Stimulated activated memory B cell treated with anti-CD40 and anti-IgM and Interleukin-4, amounts not matched to agents 10 μg/mL and 1 μg/mL and 100 μg/mL, for 72 hours (primary cell): ENCODE measurements around the gene ELAPOR2.
A peak's percentile ranks its signal among the peaks of the same experiment; 100 is the strongest.
"Not testable (repeated sequence)": the region's sequence is repeated elsewhere in the genome, so short reads cannot be mapped to it uniquely, and the experiment has no call there.

Experiments
- ATAC-seq: fragments of 150-1000 bp; cut with Tn5 transposase; 2 replicates; pipeline ENCODE4 v1.10.0; 2021
- H3K27ac Mint-ChIP-seq: one replicate; pipeline ENCODE4 v1.8.0; 2022; ENCODE audit warnings: mild to moderate bottlenecking, mixed read lengths
- H3K27me3 Mint-ChIP-seq: one replicate; pipeline ENCODE4 v1.8.0; 2022; ENCODE audit warnings: mixed read lengths
- H3K36me3 Mint-ChIP-seq: one replicate; pipeline ENCODE4 v1.8.0; 2022; ENCODE audit warnings: mixed read lengths
- H3K4me1 Mint-ChIP-seq: one replicate; pipeline ENCODE4 v1.8.0; 2022; ENCODE audit warnings: mixed read lengths
- H3K4me3 Mint-ChIP-seq: one replicate; pipeline ENCODE4 v1.8.0; 2022; ENCODE audit warnings: mild to moderate bottlenecking, moderate library complexity, mixed read lengths
- H3K9me3 Mint-ChIP-seq: one replicate; pipeline ENCODE4 v1.8.0; 2022; ENCODE audit warnings: mixed read lengths

ELAPOR2 gene, protein sequence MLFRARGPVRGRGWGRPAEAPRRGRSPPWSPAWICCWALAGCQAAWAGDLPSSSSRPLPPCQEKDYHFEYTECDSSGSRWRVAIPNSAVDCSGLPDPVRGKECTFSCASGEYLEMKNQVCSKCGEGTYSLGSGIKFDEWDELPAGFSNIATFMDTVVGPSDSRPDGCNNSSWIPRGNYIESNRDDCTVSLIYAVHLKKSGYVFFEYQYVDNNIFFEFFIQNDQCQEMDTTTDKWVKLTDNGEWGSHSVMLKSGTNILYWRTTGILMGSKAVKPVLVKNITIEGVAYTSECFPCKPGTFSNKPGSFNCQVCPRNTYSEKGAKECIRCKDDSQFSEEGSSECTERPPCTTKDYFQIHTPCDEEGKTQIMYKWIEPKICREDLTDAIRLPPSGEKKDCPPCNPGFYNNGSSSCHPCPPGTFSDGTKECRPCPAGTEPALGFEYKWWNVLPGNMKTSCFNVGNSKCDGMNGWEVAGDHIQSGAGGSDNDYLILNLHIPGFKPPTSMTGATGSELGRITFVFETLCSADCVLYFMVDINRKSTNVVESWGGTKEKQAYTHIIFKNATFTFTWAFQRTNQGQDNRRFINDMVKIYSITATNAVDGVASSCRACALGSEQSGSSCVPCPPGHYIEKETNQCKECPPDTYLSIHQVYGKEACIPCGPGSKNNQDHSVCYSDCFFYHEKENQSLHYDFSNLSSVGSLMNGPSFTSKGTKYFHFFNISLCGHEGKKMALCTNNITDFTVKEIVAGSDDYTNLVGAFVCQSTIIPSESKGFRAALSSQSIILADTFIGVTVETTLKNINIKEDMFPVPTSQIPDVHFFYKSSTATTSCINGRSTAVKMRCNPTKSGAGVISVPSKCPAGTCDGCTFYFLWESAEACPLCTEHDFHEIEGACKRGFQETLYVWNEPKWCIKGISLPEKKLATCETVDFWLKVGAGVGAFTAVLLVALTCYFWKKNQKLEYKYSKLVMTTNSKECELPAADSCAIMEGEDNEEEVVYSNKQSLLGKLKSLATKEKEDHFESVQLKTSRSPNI

DNA sequence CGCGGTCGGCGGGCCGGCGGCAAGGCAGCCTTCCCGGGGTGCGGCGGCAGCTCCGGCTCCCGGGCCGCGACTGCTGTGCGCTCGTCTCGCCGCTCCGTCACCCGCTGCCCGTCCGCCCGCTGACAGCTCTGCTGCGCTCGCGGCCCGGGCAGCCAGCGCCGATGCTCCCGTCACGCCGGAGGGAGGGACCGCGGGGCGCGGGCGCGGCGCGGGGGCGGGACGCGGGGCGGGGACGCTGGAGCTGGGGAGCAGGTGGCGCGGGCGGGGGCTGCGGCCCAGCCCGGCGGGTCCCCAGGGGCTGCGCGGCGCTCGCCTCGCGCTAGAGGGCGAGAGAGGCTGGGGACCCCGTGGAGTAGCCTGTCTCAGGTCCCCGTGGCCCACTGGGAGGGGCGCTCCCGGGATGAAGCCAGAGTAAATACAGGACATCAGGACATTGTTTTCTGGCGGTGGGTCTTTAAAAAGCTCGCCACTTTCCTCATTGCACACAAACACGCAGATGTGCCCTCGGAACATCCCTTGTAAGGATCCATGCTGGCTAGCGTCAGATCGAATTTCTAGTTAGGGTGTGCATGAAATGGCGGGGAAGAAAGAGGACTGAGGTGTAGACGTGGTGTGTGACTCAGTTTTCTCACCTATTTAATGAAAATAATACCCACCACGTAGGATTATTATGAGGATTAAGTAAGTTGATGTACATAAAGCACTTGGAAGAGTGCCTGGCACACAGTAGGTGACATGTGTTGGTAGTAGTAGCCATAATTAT, at the start of gene ELAPOR2:
Gene ELAPOR2 (minus strand): TSS at position 130 of the 763 bp plus-strand sequence. CDS start 141 bp downstream, outside the sequence.
- Mint-ChIP-seq H3K9me3 (no peaks in the 10 kb centered on the region), H3K36me3 (no peaks in the 10 kb centered on the region), H3K27ac (peak within 1 kb of the TSS; percentile 85), H3K4me3 (peak within 1 kb of the TSS; percentile 85), H3K27me3 (no peaks in the 10 kb centered on the region), H3K4me1 (peaks cover 16% of the 10 kb centered on the region)
- peak; percentile 97 for ATAC-seq

GRCh38 chr7:87107949-87108776, 48.7 kb upstream of the ELAPOR2 start:
- H3K4me3 Mint-ChIP-seq = no peak overlapping the region
- H3K27me3 Mint-ChIP-seq = peaks cover 16% of the 10 kb centered on the region
- no peaks in the 10 kb centered on the region for H3K9me3 Mint-ChIP-seq
- no peak for ATAC-seq
- no peaks in the 10 kb centered on the region for H3K36me3 Mint-ChIP-seq
- H3K4me1 Mint-ChIP-seq = no peaks in the 10 kb centered on the region
- no peak overlapping the region for H3K27ac Mint-ChIP-seq

- Mint-ChIP-seq H3K27ac (no peak overlapping the region), H3K4me1 (no peaks in the 10 kb centered on the region), H3K27me3 (peaks cover 16% of the 10 kb centered on the region), H3K36me3 (no peaks in the 10 kb centered on the region), H3K4me3 (no peak overlapping the region), H3K9me3 (no peaks in the 10 kb centered on the region)
- no peak for ATAC-seq
Observed at GRCh38 chr7:87106974-87107612, 47.6 kb upstream of the ELAPOR2 start.

DNA sequence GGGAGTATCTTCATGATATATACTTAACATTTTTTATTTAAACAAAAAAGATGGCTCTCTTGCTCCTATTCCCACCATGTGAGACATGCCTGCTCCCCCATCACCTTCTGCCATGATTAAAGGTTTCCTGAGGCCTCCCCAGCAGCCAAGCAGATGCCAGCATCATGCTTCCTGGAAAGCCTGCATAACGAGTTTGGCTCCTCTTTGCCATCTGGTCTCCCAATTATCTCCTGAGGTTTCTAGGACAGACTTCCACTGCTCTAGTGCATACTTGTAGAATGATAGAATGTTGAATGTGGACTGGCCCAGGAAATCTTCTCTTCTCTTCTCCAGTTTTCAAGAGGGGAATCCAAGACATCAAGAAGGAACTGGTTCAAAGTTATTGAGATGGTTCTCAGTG, 45.9 kb upstream of the ELAPOR2 start:
- ATAC-seq = no peak
- H3K4me1 Mint-ChIP-seq = no peaks in the 10 kb centered on the region
- H3K9me3 Mint-ChIP-seq = no peaks in the 10 kb centered on the region
- peaks cover 16% of the 10 kb centered on the region for H3K27me3 Mint-ChIP-seq
- no peak overlapping the region for H3K27ac Mint-ChIP-seq
- no peaks in the 10 kb centered on the region for H3K36me3 Mint-ChIP-seq
- no peak overlapping the region for H3K4me3 Mint-ChIP-seq

DNA sequence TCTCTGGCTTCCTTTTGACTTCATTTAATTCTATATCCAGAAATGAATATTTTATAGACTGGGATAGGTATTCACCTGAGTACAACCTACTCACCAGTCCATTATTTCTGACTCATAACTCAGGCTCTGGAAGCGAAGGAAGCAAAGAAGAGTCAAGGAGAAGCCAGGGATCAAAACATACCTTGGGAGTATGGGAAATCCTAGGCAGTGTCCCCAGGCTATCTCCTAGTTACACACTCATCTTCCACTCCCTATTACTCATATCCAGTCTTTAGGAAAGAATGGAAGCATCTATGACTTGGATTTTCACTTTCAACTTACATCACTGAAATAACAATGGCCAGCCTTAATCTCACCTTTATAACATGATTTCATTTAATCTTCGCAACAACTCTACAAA, 40.9 kb upstream of the ELAPOR2 start:
- no peaks in the 10 kb centered on the region for H3K4me1 Mint-ChIP-seq
- H3K36me3 Mint-ChIP-seq = no peaks in the 10 kb centered on the region
- ATAC-seq = peak; percentile 12
- no peaks in the 10 kb centered on the region for H3K9me3 Mint-ChIP-seq
- no peak overlapping the region for H3K27ac Mint-ChIP-seq
- no peaks in the 10 kb centered on the region for H3K27me3 Mint-ChIP-seq
- no peak overlapping the region for H3K4me3 Mint-ChIP-seq

- H3K36me3 Mint-ChIP-seq, H3K4me3 Mint-ChIP-seq, H3K4me1 Mint-ChIP-seq, H3K27ac Mint-ChIP-seq, H3K9me3 Mint-ChIP-seq, H3K27me3 Mint-ChIP-seq, ATAC-seq: not testable (repeated sequence)
Observed at GRCh38 chr7:87097375-87097774, 37.9 kb upstream of the ELAPOR2 start.

DNA sequence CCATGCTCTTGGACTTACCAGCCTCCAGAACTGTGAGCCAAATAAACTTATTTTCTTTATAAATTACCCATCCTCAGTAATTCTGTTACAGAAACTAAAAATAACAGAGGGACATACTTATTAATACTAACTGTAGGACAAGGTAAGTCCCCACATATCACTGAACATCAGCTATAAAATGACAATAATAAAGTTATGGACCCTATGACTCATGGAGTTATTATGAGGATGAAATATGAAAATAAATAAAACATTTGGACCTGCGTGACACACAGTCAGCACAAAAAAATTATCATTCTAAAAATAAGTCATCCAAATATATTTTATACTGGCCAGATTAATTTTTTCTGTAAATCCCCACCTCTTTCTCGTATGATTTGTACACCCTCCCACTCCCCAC, 34.9 kb upstream of the ELAPOR2 start:
- Mint-ChIP-seq H3K9me3 (no peaks in the 10 kb centered on the region), H3K27me3 (no peaks in the 10 kb centered on the region), H3K27ac (no peak overlapping the region), H3K4me3 (no peak overlapping the region), H3K36me3 (no peaks in the 10 kb centered on the region), H3K4me1 (no peaks in the 10 kb centered on the region)
- no peak for ATAC-seq

GRCh38 chr7:87092568-87093091, 33.2 kb upstream of the ELAPOR2 start:
- H3K4me1 Mint-ChIP-seq = no peaks in the 10 kb centered on the region

DNA sequence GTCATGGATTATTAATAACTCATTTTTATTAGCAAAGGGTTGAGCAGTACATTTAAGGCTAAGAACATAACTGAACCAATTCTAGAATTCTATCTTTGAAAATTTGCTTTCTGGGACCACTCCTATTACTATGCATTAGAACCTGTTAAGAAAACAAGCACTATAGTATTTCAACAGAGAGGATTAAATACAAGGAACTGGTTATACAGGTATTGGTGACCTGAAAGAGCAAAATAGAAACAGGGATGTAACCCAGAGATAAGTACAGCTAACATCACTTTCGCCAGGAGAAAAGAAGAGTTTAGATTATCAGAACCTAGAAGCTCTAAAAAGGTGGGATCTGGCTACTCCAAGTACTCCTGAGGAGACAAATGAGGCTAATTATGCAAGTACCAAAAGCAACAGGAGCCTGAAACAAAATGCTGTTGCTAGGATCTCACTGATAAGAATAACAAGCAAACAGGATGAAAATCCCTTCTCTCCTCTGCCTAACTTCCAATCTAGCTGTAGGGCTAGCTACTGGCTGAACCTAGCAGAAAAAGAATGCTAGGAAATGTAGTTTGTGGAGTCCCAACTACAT, 32.1 kb upstream of the ELAPOR2 start:
- no peaks in the 10 kb centered on the region for H3K9me3 Mint-ChIP-seq
- H3K27me3 Mint-ChIP-seq = no peaks in the 10 kb centered on the region
- H3K4me3 Mint-ChIP-seq = no peak overlapping the region
- H3K27ac Mint-ChIP-seq = no peak overlapping the region
- H3K36me3 Mint-ChIP-seq = no peaks in the 10 kb centered on the region
- ATAC-seq = no peak
- no peaks in the 10 kb centered on the region for H3K4me1 Mint-ChIP-seq

More at GRCh38 chr7:87092568-87093091, 33.2 kb upstream of the ELAPOR2 start:
- Mint-ChIP-seq H3K9me3 (no peaks in the 10 kb centered on the region), H3K4me3 (no peak overlapping the region), H3K27ac (no peak overlapping the region), H3K27me3 (no peaks in the 10 kb centered on the region), H3K36me3 (no peaks in the 10 kb centered on the region)
- ATAC-seq = no peak

DNA sequence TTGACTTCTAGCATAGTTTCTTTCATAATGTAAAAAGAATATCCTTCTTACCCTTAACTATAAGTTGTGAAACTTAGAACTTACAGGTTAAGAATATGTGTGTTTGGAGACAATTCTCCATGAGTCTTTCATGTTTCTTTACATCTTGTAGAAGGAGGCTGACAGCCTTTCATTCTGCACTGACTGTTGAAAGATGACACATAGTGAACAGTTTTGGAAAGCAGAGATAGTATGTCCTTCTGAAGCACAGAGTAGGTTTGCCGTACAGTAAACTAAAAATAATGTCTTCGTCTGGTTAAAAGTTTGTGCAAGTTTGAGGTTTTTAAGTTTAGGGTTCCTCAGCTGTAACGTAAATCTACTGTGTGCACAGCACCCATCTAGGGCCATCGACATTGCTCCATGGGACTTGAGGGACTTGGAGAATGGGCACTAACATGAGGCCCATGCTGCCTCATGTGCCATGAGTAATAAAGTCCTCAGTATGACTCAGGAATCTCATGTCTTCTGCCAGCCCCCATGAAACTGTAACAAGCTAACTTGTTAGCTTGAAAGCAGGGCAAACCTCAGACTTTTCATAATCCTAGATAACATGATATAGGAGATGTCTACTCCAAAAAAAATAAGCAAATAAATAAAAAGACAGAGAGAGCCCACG, 24.5 kb upstream of the ELAPOR2 start:
- Mint-ChIP-seq H3K27me3 (no peaks in the 10 kb centered on the region), H3K4me1 (no peaks in the 10 kb centered on the region), H3K4me3 (no peak overlapping the region), H3K27ac (no peak overlapping the region), H3K9me3 (no peaks in the 10 kb centered on the region), H3K36me3 (no peaks in the 10 kb centered on the region)
- no peak for ATAC-seq

DNA sequence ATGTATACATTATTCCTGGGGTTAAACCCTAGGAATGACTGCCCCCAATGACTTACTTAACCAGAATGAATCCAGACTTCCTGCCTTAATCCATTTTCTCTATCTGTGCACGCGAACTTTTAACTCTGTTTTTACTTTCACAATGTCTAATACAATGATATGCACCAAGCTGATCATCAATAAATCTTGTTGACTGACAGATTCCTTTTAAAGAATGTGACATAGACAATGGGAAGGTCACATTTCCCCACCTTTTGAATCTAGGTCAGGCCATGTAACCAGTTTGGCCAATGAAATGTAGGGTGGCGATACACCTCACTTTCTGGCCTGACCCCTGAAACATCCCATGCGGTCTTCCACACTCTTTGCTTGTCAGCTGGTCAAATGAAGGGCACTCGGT, 23.2 kb upstream of the ELAPOR2 start:
- no peaks in the 10 kb centered on the region for H3K9me3 Mint-ChIP-seq
- no peaks in the 10 kb centered on the region for H3K27me3 Mint-ChIP-seq
- H3K4me1 Mint-ChIP-seq = no peaks in the 10 kb centered on the region
- no peak overlapping the region for H3K27ac Mint-ChIP-seq
- H3K36me3 Mint-ChIP-seq = no peaks in the 10 kb centered on the region
- no peak for ATAC-seq
- no peak overlapping the region for H3K4me3 Mint-ChIP-seq

DNA sequence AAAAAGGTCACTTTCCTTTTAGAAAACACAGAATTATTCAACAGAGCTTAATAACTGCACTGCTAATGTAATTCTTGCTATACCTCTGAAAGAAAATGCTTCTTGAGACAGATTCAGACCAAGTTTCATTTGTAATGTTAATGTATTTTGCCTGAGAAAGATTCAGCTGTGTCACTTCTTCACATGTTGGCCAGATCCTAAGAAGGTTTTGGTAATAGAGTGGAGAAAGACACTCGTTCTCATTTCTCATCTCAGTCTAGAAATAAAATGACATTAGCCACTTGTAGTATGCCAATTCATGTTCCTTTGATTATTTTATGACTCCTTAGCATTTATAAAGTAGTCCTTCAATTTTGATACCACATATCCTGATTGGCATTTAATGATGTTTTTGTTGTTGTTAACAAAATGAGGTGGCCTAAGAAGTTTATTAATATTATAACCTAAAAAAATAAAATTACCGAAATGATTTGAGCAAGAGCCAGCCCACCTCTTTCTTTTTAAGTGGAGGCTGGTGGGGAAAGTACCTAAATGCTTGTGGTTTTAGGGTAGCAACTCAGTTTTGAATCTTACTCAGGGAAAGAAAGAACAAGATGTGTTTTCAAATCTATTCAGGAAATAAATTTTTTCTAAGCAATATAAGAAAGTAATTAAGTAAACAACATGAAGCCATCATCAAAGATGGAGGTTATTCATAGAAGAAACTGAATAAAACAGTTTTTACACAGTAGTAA, 16.4 kb upstream of the ELAPOR2 start:
- Mint-ChIP-seq H3K4me3 (no peak overlapping the region), H3K27ac (no peak overlapping the region), H3K27me3 (peaks cover 8% of the 10 kb centered on the region), H3K4me1 (peaks cover 5% of the 10 kb centered on the region), H3K9me3 (no peaks in the 10 kb centered on the region), H3K36me3 (no peaks in the 10 kb centered on the region)
- no peak for ATAC-seq
